ENCODE measurements around the gene IFRD1.
A peak's percentile ranks its signal among the peaks of the same experiment; 100 is the strongest.

The IFRD1 gene

GRCh38 chr7:112510001-112510742, 59.9 kb downstream of the IFRD1 start:
- peak; percentile 80 for ATAC-seq
- TF ChIP-seq CSRNP3 (CRISPR knock-in tag; IDR thresholded peaks at IDR 0.05): no peak
- TF ChIP-seq ZNF565 (CRISPR knock-in tag; conservative IDR thresholded peaks at IDR 0.05; ENCODE audit: low read depth): no peak
- TF ChIP-seq ESRRG (CRISPR knock-in tag; IDR thresholded peaks at IDR 0.05): no peak
- TF ChIP-seq TOX (CRISPR knock-in tag; IDR thresholded peaks at IDR 0.05; ENCODE audit: borderline replicate concordance): no peak
- TF ChIP-seq TCF4 (CRISPR knock-in tag; IDR thresholded peaks at IDR 0.05; ENCODE audit: borderline replicate concordance): no peak
- no peak for TF ChIP-seq ZFP3 (CRISPR knock-in tag; IDR thresholded peaks at IDR 0.05)
- TF ChIP-seq POU6F1 (CRISPR knock-in tag; IDR thresholded peaks at IDR 0.05; ENCODE audit: borderline replicate concordance, low read depth): no peak
- no peak for TF ChIP-seq RARB (CRISPR knock-in tag; IDR thresholded peaks at IDR 0.05)
- no peak for TF ChIP-seq SNAI2 (CRISPR knock-in tag; IDR thresholded peaks at IDR 0.05)
- TF ChIP-seq ZFP30 (CRISPR knock-in tag; IDR thresholded peaks at IDR 0.05): no peak
- no peak for TF ChIP-seq ZNF70 (CRISPR knock-in tag; IDR thresholded peaks at IDR 0.05)
- no peak for TF ChIP-seq ZNF8 (CRISPR knock-in tag; IDR thresholded peaks at IDR 0.05)
- no peak for TF ChIP-seq BACH2 (CRISPR knock-in tag; IDR thresholded peaks at IDR 0.05; ENCODE audit: borderline replicate concordance)

- ATAC-seq: peak; percentile 6; the same call in 1 of the 3 replicates
- TF ChIP-seq ZNF70 (CRISPR knock-in tag; IDR thresholded peaks at IDR 0.05) (no peak), ZFP30 (CRISPR knock-in tag; IDR thresholded peaks at IDR 0.05) (no peak), ISL1 (CRISPR knock-in tag; IDR thresholded peaks at IDR 0.05) (no peak), ZNF565 (CRISPR knock-in tag; conservative IDR thresholded peaks at IDR 0.05; ENCODE audit: low read depth) (no peak), TSHZ2 (CRISPR knock-in tag; IDR thresholded peaks at IDR 0.05) (no peak), ZFP3 (CRISPR knock-in tag; IDR thresholded peaks at IDR 0.05) (no peak), GLIS3 (CRISPR knock-in tag; IDR thresholded peaks at IDR 0.05) (no peak), BACH2 (CRISPR knock-in tag; IDR thresholded peaks at IDR 0.05; ENCODE audit: borderline replicate concordance) (no peak), CREB5 (CRISPR knock-in tag; IDR thresholded peaks at IDR 0.05; ENCODE audit: low read depth) (no peak), PATZ1 (CRISPR knock-in tag; IDR thresholded peaks at IDR 0.05; ENCODE audit: borderline replicate concordance) (no peak), OSR1 (CRISPR knock-in tag; IDR thresholded peaks at IDR 0.05) (no peak), TCF4 (CRISPR knock-in tag; IDR thresholded peaks at IDR 0.05; ENCODE audit: borderline replicate concordance) (no peak), POU6F1 (CRISPR knock-in tag; IDR thresholded peaks at IDR 0.05; ENCODE audit: borderline replicate concordance, low read depth) (no peak), ZNF8 (CRISPR knock-in tag; IDR thresholded peaks at IDR 0.05) (no peak), CSDC2 (CRISPR knock-in tag; IDR thresholded peaks at IDR 0.05) (no peak), ESRRG (CRISPR knock-in tag; IDR thresholded peaks at IDR 0.05) (no peak), SNAI2 (CRISPR knock-in tag; IDR thresholded peaks at IDR 0.05) (no peak), CSRNP3 (CRISPR knock-in tag; IDR thresholded peaks at IDR 0.05) (no peak)
These were observed 60.5 kb downstream of the IFRD1 start for GRCh38 chr7:112510743-112511110.

Measured in SK-N-SH treated with all-trans-retinoic acid at 6 μM for 48 hours (cell line).